Measurements from ENCODE around the gene ODAD4. TPM values are rescaled to one million over a fixed set of nuclear protein-coding genes. Genes with fewer than 3 reads are reported as not detected.

Gene ODAD4
- total RNA-seq, 1 donor from 2014 or later = 1.7 TPM

DNA sequence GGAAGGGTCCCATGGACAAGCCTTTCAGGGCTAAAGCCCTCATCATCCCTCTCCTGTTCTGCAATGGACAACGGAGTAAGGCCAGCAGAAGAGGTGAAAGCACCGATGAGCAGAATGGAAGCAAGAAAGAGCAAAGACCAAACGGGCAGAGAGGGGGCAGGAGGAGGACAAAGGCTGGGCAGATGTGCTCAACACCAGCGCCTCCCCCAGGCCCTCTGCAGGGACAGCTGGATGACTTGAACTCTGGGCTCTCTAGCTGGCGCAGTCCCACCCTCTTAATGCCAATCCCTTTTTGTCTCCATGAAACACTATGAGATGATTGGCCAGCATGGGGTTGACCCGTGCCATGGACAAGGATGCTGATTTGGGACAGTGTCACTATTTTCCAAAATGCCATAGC is 33.7 kb upstream of the ODAD4 start:
- Histone ChIP-seq H3K36me3 (peaks cover 8 to 69% of the 10 kb centered on the region in 2 donors), H3K4me3 (no peak overlapping the region), H3K27ac (peak overlapping the region; percentile 85), H3K9me3 (no peaks in the 10 kb centered on the region), H3K27me3 (no peaks in the 10 kb centered on the region), H3K4me1 (peaks cover 18% of the 10 kb centered on the region)
- intact Hi-C loops (cut with DNase I) = no loop called here
- TF ChIP-seq, protein P1, sequence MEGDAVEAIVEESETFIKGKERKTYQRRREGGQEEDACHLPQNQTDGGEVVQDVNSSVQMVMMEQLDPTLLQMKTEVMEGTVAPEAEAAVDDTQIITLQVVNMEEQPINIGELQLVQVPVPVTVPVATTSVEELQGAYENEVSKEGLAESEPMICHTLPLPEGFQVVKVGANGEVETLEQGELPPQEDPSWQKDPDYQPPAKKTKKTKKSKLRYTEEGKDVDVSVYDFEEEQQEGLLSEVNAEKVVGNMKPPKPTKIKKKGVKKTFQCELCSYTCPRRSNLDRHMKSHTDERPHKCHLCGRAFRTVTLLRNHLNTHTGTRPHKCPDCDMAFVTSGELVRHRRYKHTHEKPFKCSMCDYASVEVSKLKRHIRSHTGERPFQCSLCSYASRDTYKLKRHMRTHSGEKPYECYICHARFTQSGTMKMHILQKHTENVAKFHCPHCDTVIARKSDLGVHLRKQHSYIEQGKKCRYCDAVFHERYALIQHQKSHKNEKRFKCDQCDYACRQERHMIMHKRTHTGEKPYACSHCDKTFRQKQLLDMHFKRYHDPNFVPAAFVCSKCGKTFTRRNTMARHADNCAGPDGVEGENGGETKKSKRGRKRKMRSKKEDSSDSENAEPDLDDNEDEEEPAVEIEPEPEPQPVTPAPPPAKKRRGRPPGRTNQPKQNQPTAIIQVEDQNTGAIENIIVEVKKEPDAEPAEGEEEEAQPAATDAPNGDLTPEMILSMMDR (IDR thresholded peaks at IDR 0.05) = no peak
- TF ChIP-seq POLR2A (IDR thresholded peaks at IDR 0.05) = no peak
- no peak for TF ChIP-seq POLR2AphosphoS5 (IDR thresholded peaks at IDR 0.05; ENCODE audit: insufficient read depth in 1 of 2, low read depth in 1 of 2)
- DNase-seq (ENCODE audit: extremely low spot score in 2 of 2) = no peak

DNA sequence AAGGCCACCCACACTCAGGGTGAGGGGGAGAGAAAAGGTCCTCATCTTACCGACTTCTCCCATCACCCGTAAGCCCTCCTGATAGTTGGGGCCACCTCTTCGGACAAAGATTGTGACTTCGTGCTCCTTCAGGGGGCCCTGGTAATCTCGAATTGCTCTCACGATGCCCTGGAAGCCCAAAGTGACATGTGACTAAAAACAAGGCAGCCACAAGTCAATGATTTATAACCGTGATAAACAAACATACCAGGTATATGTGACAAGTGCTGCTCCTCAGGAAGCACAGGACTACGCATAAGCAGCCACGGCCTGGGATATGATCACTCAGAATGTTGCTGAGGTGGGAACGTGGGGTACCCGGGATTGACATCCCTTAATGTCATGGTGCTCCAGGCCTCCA is 28.8 kb upstream of the ODAD4 start:
- Histone ChIP-seq H3K27ac (no peak overlapping the region), H3K9me3 (no peaks in the 10 kb centered on the region), H3K4me3 (no peak overlapping the region), H3K4me1 (peaks cover 6% of the 10 kb centered on the region), H3K36me3 (peaks cover 8 to 80% of the 10 kb centered on the region in 2 donors), H3K27me3 (no peaks in the 10 kb centered on the region)
- intact Hi-C loops (cut with DNase I) = no loop called here
- TF ChIP-seq, protein P1 (IDR thresholded peaks at IDR 0.05) = no peak
- TF ChIP-seq POLR2A (IDR thresholded peaks at IDR 0.05) = no peak
- no peak for DNase-seq (ENCODE audit: extremely low spot score in 2 of 2)

DNA sequence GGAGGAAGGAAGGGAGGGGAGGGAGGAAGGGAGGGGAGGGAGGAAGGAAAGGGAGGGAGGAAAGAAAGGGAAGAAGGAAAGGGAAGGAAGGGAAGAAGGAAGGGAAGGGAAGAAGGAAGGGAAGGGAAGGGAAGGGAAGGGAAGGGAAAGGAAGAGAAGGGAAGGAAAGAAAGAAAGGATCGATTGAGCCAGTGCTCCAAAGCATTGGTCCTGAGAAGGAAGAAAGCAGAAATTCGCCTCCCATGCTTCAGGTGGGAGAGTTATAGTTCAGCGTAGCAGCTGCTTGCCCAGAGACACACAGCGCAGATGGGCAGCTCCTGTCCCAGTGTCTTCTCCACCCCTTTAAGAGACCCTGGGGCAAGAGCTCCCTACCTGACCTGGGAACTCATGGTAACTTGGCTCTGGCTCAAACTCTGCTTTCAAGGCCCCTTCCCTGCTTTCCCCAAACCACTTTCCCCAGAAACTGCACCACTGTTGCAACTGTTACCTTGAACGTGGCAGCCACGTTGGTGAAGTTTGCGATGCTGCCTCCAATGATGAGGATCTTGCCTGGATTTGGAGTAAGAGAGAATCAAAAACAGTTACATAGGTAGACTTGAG is 26.1 kb upstream of the ODAD4 start:
- peaks cover 9% of the 10 kb centered on the region for H3K4me1 ChIP-seq
- intact Hi-C loops (cut with DNase I) = no loop called here
- no peak overlapping the region for H3K27ac ChIP-seq
- no peaks in the 10 kb centered on the region for H3K9me3 ChIP-seq
- no peak overlapping the region for H3K4me3 ChIP-seq
- no peaks in the 10 kb centered on the region for H3K27me3 ChIP-seq
- H3K36me3 ChIP-seq = peaks cover 3 to 61% of the 10 kb centered on the region in 2 donors
- no peak for TF ChIP-seq POLR2A (IDR thresholded peaks at IDR 0.05)
- TF ChIP-seq POLR2AphosphoS5 (IDR thresholded peaks at IDR 0.05; ENCODE audit: insufficient read depth in 1 of 2, low read depth in 1 of 2) = no peak
- no peak for DNase-seq (ENCODE audit: extremely low spot score in 2 of 2)

DNA sequence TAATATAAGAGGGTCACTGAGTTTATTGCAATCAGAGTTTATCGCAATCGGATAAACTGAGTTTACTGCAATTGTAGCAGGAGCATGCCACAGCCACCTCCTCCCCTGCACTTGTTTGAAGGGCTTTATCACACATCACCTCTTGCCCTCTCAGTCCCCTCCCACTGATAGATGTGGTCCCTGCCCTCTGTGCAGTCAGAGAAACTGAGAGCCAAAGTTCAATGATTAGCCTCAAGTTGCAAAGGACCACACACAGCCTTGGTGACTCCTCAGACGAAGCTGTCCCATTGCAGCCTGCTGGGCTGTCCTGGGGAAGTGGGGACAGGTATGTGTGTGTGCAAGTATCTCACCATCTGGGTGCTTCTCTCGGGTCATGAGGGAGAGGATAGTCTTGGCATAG is 25.2 kb upstream of the ODAD4 start:
- Histone ChIP-seq H3K27ac (no peak overlapping the region), H3K9me3 (no peaks in the 10 kb centered on the region), H3K4me1 (peaks cover 9% of the 10 kb centered on the region), H3K4me3 (no peak overlapping the region), H3K36me3 (peaks cover 3 to 67% of the 10 kb centered on the region in 2 donors), H3K27me3 (no peaks in the 10 kb centered on the region)
- DNase-seq (ENCODE audit: extremely low spot score in 2 of 2) = no peak
- no peak for TF ChIP-seq POLR2AphosphoS5 (IDR thresholded peaks at IDR 0.05; ENCODE audit: insufficient read depth in 1 of 2, low read depth in 1 of 2)
- TF ChIP-seq, protein P1 (IDR thresholded peaks at IDR 0.05) = no peak
- no peak for TF ChIP-seq POLR2A (IDR thresholded peaks at IDR 0.05)
- intact Hi-C loops (cut with DNase I) = no loop called here

DNA sequence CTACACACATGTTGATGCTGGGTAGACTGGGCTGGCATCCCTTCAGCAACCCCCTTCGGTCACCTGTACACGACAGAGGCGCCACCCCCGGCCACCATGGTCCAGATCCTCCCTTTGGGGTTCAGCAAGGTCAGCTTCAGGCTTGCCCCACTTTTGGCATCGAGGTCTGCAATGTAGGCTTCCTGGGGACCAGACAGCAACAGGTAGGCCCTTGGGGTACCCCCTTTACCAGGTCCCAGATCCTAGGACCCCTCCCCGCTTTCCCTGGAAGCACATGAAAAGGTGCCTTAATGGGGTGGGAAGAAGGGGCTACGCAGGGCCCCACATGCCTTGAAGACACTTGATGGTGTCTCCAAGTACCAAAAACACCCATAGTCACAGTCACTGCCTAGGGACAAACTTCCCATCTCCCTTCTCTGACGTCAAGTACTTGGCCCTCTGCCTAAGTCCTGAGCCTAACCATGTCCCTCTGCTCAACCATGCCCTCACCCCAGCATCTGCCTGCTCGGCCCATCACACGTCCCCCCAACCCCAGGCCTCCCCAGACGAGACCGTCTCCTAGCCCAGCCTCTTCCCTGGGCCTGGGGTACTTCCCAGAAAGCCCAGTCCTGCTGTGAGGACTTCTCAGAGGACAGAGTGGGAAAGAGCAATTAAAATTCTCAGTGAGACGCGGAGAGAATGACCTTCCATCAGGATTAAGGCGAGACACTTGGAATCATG is 23.8 kb upstream of the ODAD4 start:
- DNase-seq (ENCODE audit: extremely low spot score in 2 of 2) = no peak
- intact Hi-C loops (cut with DNase I) = no loop called here
- H3K4me1 ChIP-seq = peaks cover 9% of the 10 kb centered on the region
- peaks cover 0 to 68% of the 10 kb centered on the region in 2 donors for H3K36me3 ChIP-seq
- no peaks in the 10 kb centered on the region for H3K9me3 ChIP-seq
- H3K27ac ChIP-seq = peak overlapping the region; percentile 80
- H3K4me3 ChIP-seq = no peak overlapping the region
- H3K27me3 ChIP-seq = no peaks in the 10 kb centered on the region
- no peak for TF ChIP-seq POLR2A (IDR thresholded peaks at IDR 0.05)
- peak in 1 of 2 donors; percentile 52 for TF ChIP-seq POLR2AphosphoS5 (IDR thresholded peaks at IDR 0.05; ENCODE audit: insufficient read depth in 1 of 2, low read depth in 1 of 2)
- TF ChIP-seq, protein P1 (IDR thresholded peaks at IDR 0.05) = no peak
